ENCODE measurements around the gene PTPRT. TPM values are rescaled to one million over a fixed set of nuclear protein-coding genes. Genes with fewer than 3 reads are reported as not detected.

The PTPRT gene
- polyA plus RNA-seq, 1 experiment: not detected

DNA sequence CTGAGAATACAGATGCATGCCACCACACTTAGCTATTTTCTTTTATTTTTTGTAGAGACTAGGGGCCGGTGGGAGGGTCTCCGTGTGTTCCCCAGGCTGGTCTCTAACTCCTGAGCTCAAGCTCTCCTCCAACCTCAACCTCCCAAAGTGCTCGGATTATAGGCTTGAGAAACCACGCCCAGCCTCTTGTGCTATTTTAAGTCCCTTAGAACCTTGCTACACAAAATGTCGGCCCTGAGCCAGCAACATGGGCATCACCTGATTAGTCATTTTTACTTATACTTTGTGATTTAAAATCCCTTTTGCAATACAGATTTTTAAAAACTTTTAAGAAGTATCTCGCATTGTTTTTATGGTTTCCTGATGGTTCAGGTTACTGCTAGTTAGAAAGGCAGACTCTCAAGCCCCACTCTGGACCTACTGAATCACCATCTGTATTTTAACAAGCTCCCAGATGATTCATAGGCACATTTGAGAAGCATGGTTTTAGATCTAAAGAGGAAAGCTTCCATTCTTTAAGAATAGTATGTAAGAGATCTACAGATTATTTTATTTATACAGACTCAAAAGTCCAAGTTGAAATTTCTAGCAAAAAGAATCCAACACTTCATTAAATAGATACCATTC lies 186.3 kb downstream of the PTPRT start:
- POLR2A ChIA-PET: no interaction called here
- TF ChIP-seq, protein P1, sequence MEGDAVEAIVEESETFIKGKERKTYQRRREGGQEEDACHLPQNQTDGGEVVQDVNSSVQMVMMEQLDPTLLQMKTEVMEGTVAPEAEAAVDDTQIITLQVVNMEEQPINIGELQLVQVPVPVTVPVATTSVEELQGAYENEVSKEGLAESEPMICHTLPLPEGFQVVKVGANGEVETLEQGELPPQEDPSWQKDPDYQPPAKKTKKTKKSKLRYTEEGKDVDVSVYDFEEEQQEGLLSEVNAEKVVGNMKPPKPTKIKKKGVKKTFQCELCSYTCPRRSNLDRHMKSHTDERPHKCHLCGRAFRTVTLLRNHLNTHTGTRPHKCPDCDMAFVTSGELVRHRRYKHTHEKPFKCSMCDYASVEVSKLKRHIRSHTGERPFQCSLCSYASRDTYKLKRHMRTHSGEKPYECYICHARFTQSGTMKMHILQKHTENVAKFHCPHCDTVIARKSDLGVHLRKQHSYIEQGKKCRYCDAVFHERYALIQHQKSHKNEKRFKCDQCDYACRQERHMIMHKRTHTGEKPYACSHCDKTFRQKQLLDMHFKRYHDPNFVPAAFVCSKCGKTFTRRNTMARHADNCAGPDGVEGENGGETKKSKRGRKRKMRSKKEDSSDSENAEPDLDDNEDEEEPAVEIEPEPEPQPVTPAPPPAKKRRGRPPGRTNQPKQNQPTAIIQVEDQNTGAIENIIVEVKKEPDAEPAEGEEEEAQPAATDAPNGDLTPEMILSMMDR (IDR thresholded peaks at IDR 0.05; ENCODE audit: insufficient read depth, low read depth, low read length): no peak
- no peaks in the 10 kb centered on the region for H3K36me3 ChIP-seq (ENCODE audit: control insufficient read depth, insufficient read depth, low read length)
- CTCF ChIA-PET: interaction anchor here (1.0 kb wide), 1 partner anchor 62 kb away, joined by 3 read pairs; no protein-coding TSS in a partner anchor
- no peaks in the 10 kb centered on the region for H3K27me3 ChIP-seq (ENCODE audit: control insufficient read depth, insufficient read depth, low read length)
- no peak for DNase-seq (ENCODE audit: low read depth)
- H3K4me3 ChIP-seq (ENCODE audit: low read depth, low read length): no peak overlapping the region

DNA sequence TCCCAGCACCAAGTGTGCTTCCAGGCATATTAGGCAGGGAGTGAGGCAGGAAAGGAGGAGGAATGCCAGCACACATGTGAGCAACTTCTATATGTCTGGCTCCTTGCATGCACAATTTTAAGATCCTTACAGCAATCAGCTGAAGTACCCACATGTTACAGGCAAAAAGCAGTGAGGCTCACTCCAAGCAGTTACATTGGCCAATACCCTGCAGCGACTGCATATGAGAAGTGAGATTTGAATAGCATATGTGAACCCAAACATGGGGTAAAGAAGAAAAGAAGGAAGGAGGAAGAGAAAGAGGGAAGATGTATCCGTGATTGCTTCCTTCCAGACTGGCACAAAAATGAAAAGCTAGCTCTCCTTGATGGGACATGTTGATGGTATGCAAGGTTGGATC lies 193.6 kb downstream of the PTPRT start:
- CTCF ChIA-PET: no interaction called here
- no peaks in the 10 kb centered on the region for H3K36me3 ChIP-seq (ENCODE audit: control insufficient read depth, insufficient read depth, low read length)
- TF ChIP-seq, protein P1 (IDR thresholded peaks at IDR 0.05; ENCODE audit: insufficient read depth, low read depth, low read length): no peak
- no peaks in the 10 kb centered on the region for H3K27me3 ChIP-seq (ENCODE audit: control insufficient read depth, insufficient read depth, low read length)
- POLR2A ChIA-PET: no interaction called here
- H3K4me3 ChIP-seq (ENCODE audit: low read depth, low read length): no peak overlapping the region
- no peak for DNase-seq (ENCODE audit: low read depth)

DNA sequence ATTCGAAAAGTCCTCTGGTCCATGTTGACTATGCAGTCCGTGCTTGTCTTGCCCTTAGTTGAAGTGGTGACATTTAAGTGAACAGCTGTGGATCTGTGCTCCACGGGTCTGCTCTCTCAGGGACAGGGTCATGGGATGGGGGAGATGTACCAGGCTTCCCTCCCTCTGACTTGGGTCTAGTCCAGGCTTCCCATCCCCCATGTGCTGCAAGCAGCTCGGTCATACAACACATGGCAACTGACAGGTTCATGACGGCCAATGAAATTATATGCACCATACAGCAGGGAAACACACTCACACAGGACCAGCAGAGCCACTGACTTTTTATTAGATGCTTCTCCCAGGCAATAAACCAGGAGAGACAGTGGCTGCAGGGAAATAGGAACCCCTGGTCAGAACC lies 201.4 kb downstream of the PTPRT start:
- no peak for DNase-seq (ENCODE audit: low read depth)
- Histone ChIP-seq H3K4me3 (ENCODE audit: low read depth, low read length) (no peak overlapping the region), H3K36me3 (ENCODE audit: control insufficient read depth, insufficient read depth, low read length) (no peaks in the 10 kb centered on the region), H3K27me3 (ENCODE audit: control insufficient read depth, insufficient read depth, low read length) (no peaks in the 10 kb centered on the region)
- CTCF ChIA-PET: no interaction called here
- POLR2A ChIA-PET: no interaction called here
- TF ChIP-seq, protein P1 (IDR thresholded peaks at IDR 0.05; ENCODE audit: insufficient read depth, low read depth, low read length): no peak

GRCh38 chr20:42987376-42988114 lies 202.2 kb downstream of the PTPRT start:
- H3K36me3 ChIP-seq (ENCODE audit: control insufficient read depth, insufficient read depth, low read length): no peaks in the 10 kb centered on the region
- H3K27me3 ChIP-seq (ENCODE audit: control insufficient read depth, insufficient read depth, low read length): no peaks in the 10 kb centered on the region
- CTCF ChIA-PET: no interaction called here
- DNase-seq (ENCODE audit: low read depth): no peak
- H3K4me3 ChIP-seq (ENCODE audit: low read depth, low read length): no peak overlapping the region
- TF ChIP-seq, protein P1 (IDR thresholded peaks at IDR 0.05; ENCODE audit: insufficient read depth, low read depth, low read length): no peak
- POLR2A ChIA-PET: no interaction called here

- TF ChIP-seq, protein P1 (IDR thresholded peaks at IDR 0.05; ENCODE audit: insufficient read depth, low read depth, low read length): no peak
- no peak overlapping the region for H3K4me3 ChIP-seq (ENCODE audit: low read depth, low read length)
- POLR2A ChIA-PET: no interaction called here
- H3K36me3 ChIP-seq (ENCODE audit: control insufficient read depth, insufficient read depth, low read length): no peaks in the 10 kb centered on the region
- no peak for DNase-seq (ENCODE audit: low read depth)
- CTCF ChIA-PET: no interaction called here
- H3K27me3 ChIP-seq (ENCODE audit: control insufficient read depth, insufficient read depth, low read length): no peaks in the 10 kb centered on the region
Measured at GRCh38 chr20:42986143-42986773, 203.4 kb downstream of the PTPRT start.

Data from BJ (cell line).